Pancreas (tissue), 10 donors: ENCODE measurements around the gene PRKD3. TPM values are rescaled to one million over a fixed set of nuclear protein-coding genes. Genes with fewer than 3 reads are reported as not detected.

Source experiments
- ATAC-seq, 4 donors: fragments of 200-7000 bp; cut with Tn5 transposase; one replicate each; pipeline versions ENCODE4 v1.8.0 to v1.9.1; 2020; ENCODE audit warnings: mild to moderate bottlenecking in 4 of 4, moderate library complexity in 4 of 4
- DNase-seq, 6 donors: peaks; one replicate each; pipeline ENCODE4 v3.0.0-alpha.2; 2020
- FAIRE-seq: peaks from 2 replicates; lab custom pipeline; 2012; peaks lifted over from hg19 to GRCh38; lab: Jason Lieb, UNC
- H3K27ac ChIP-seq, 4 donors: fragments of 200-600 bp; sonication (generic); 1 replicate in 3 of 4; 2 replicates in 1 of 4; pipeline versions ENCODE4 v1.5.0 to v1.8.0; 2020
- H3K27me3 ChIP-seq, 4 donors: fragments of 200-600 bp; one replicate each; pipeline ENCODE4 v1.8.0; 2021
- H3K36me3 ChIP-seq, 3 donors: fragments of 200-600 bp; sonication (generic) in 1 of 3; one replicate each; pipeline versions ENCODE4 v1.5.0 to v1.8.0; 2020 to 2021
- H3K4me1 ChIP-seq, 3 donors: fragments of 200-600 bp; one replicate each; pipeline ENCODE4 v1.8.0; 2021
- H3K4me3 ChIP-seq, 4 donors: fragments of 200-600 bp; sonication (generic) in 2 of 4; one replicate each; pipeline versions ENCODE4 v1.5.0 to v1.8.0; 2020 to 2021
- H3K9me3 ChIP-seq, 4 donors: fragments of 200-600 bp; one replicate each; pipeline ENCODE4 v1.8.0; 2021
- CTCF ChIP-seq, 4 donors: fragments of 200-600 bp; sonication (generic) in 3 of 4; IDR thresholded peaks; one replicate each; pipeline versions ENCODE4 v1.5.0 to v1.8.0; 2021; ENCODE audit warnings: antibody characterized with exemption in 4 of 4
- WGBS, 2 donors: extraction: QIAGEN DNeasy Blood & Tissue Kit; methylation state at CpG; one replicate each; pipeline ENCODE4 v1.1.7; 2013; 5-methylcytosine and 5-hydroxymethylcytosine counted together
- intact Hi-C, 3 donors: fragments of 100-400 bp; cut with DNase I; formaldehyde crosslinking; loops; one replicate each; pipeline versions ENCODE4 v1.11.1 to v1.14.2; 2022
- polyA plus RNA-seq, 2 donors: library from polyadenylated mRNA; stranded (reverse); fragments of 200-250 nt; gene quantifications; one replicate each; pipeline ENCODE4 v1.2.3, GENCODE V29; 2013
- total RNA-seq, 6 donors: library from RNA; stranded (reverse); fragmentation: NEBNext Ultra II Directional in 4 of 6; extraction: Animal tissue kit (Norgen Biotek cat#: 25700) in 4 of 6; gene quantifications; one replicate each; pipeline versions ENCODE4 v1.2.1 to v1.2.4, GENCODE V29; 2021 to 2023
- donor health status: healthy with polysubstance abuse.
- donor health status: DM: no; HTN: no; CAD: no; lungs with moderate emphysema.
- donor health status: DM: no; HTN: no; CAD: no.
- donor health status: control.
- donor health status: control.
- donor health status: Bipolar disorder and iron deficiency.
- donor health status: DM: yes; HTN: yes; CAD: no.
- donor health status: DM: no; HTN: no; CAD: no.
- donor health status: DM: no; HTN: no; CAD: no.
- donor health status: DM: yes; HTN: yes; CAD: no.

Gene PRKD3
- total and polyA plus RNA-seq, 8 donors = 4.1 to 17.2 (median 8.0) TPM

- no peak for ATAC-seq
- H3K27me3 ChIP-seq = no peaks in the 10 kb centered on the region
- FAIRE-seq = no peak
- no peak overlapping the region for H3K27ac ChIP-seq
- intact Hi-C loops = no loop called here
- WGBS, 2 donors = 66 to 70% methylated on average over 7 of the region's 7 CpGs
- no peak for TF ChIP-seq CTCF (IDR thresholded peaks at IDR 0.05)
- DNase-seq = no peak
- H3K9me3 ChIP-seq = no peaks in the 10 kb centered on the region
- no peak overlapping the region for H3K4me3 ChIP-seq
- H3K4me1 ChIP-seq = no peaks in the 10 kb centered on the region
- no peaks in the 10 kb centered on the region for H3K36me3 ChIP-seq
Observed at GRCh38 chr2:37355735-37356134, 31.1 kb upstream of the PRKD3 start.

- FAIRE-seq (no peak), DNase-seq (no peak), ATAC-seq (no peak)
- Histone ChIP-seq H3K27me3 (no peaks in the 10 kb centered on the region), H3K27ac (no peak overlapping the region), H3K36me3 (no peaks in the 10 kb centered on the region), H3K9me3 (no peaks in the 10 kb centered on the region), H3K4me3 (no peak overlapping the region), H3K4me1 (no peaks in the 10 kb centered on the region)
- intact Hi-C loops = no loop called here
- 87 to 95% methylated on average over 3 of the region's 3 CpGs for WGBS, 2 donors
- no peak for TF ChIP-seq CTCF (IDR thresholded peaks at IDR 0.05)
Observed at GRCh38 chr2:37354531-37354930, 29.9 kb upstream of the PRKD3 start.

GRCh38 chr2:37350034-37350433, 25.4 kb upstream of the PRKD3 start:
- WGBS, 2 donors = 41 to 48% methylated on average over 3 of the region's 3 CpGs
- no peaks in the 10 kb centered on the region for H3K36me3 ChIP-seq
- no peaks in the 10 kb centered on the region for H3K27me3 ChIP-seq
- H3K4me1 ChIP-seq = peaks cover 0 to 2% (median 0%) of the 10 kb centered on the region in 3 donors
- ATAC-seq (peak in 3 of 4 donors; percentile 52 to 78 (median 72)), FAIRE-seq (no peak), DNase-seq (peak in 4 of 6 donors; percentile 9 to 34 (median 24))
- intact Hi-C loops = no loop called here
- TF ChIP-seq CTCF (IDR thresholded peaks at IDR 0.05) = no peak
- no peaks in the 10 kb centered on the region for H3K9me3 ChIP-seq
- no peak overlapping the region for H3K4me3 ChIP-seq
- peak overlapping the region in 1 of 4 donors; percentile 0 for H3K27ac ChIP-seq

GRCh38 chr2:37349231-37349860, 24.7 kb upstream of the PRKD3 start:
- WGBS, 2 donors = 65% methylated on average over 3 of the region's 3 CpGs
- intact Hi-C loops = no loop called here
- no peaks in the 10 kb centered on the region for H3K9me3 ChIP-seq
- H3K36me3 ChIP-seq = no peaks in the 10 kb centered on the region
- TF ChIP-seq CTCF (IDR thresholded peaks at IDR 0.05) = no peak
- peak overlapping the region in 1 of 4 donors; percentile 0 for H3K27ac ChIP-seq
- FAIRE-seq = no peak
- H3K4me1 ChIP-seq = peaks cover 0 to 3% (median 0%) of the 10 kb centered on the region in 3 donors
- peak in 2 of 4 donors; percentile 24 to 51 for ATAC-seq
- H3K4me3 ChIP-seq = no peak overlapping the region
- H3K27me3 ChIP-seq = no peaks in the 10 kb centered on the region
- no peak for DNase-seq

GRCh38 chr2:37348155-37348554, 23.5 kb upstream of the PRKD3 start:
- DNase-seq = no peak
- H3K9me3 ChIP-seq = no peaks in the 10 kb centered on the region
- TF ChIP-seq CTCF (IDR thresholded peaks at IDR 0.05) = no peak
- no peaks in the 10 kb centered on the region for H3K36me3 ChIP-seq
- no peak for FAIRE-seq
- 84 to 90% methylated on average over 5 of the region's 5 CpGs for WGBS, 2 donors
- no peaks in the 10 kb centered on the region for H3K27me3 ChIP-seq
- no peak for ATAC-seq
- intact Hi-C loops = no loop called here
- peaks cover 0 to 3% (median 0%) of the 10 kb centered on the region in 3 donors for H3K4me1 ChIP-seq
- H3K4me3 ChIP-seq = no peak overlapping the region
- no peak overlapping the region for H3K27ac ChIP-seq
